ENCODE measurements around the gene KRTAP5-6. TPM values are rescaled to one million over a fixed set of nuclear protein-coding genes. Genes with fewer than 3 reads are reported as not detected.

KRTAP5-6 gene
- total and polyA plus RNA-seq, 10 donors: not detected

GRCh38 chr11:1665313-1665712, 31.7 kb upstream of the KRTAP5-6 start:
- intact Hi-C loops (cut with DNase I; ENCODE audit: low total_unique reads): no loop called here
- no peaks in the 10 kb centered on the region for H3K9me3 ChIP-seq
- no peak overlapping the region for H3K27ac ChIP-seq
- peaks cover 0 to 14% (median 5%) of the 10 kb centered on the region in 6 donors for H3K4me1 ChIP-seq
- TF ChIP-seq POLR2A (IDR thresholded peaks at IDR 0.05): no peak
- TF ChIP-seq CTCF (IDR thresholded peaks at IDR 0.05 in 8 of 11, conservative IDR thresholded peaks at IDR 0.05 in 3 of 11): no peak
- TF ChIP-seq POLR2AphosphoS5 (IDR thresholded peaks at IDR 0.05): no peak
- peaks cover 0 to 42% (median 4%) of the 10 kb centered on the region in 7 donors for H3K27me3 ChIP-seq (replicated peaks in 1 of 7)
- DNase-seq: no peak
- WGBS, 5 donors: 79 to 87% (median 84%) methylated on average over 1 to 6 of the region's 8 CpGs
- no peak overlapping the region for H3K4me3 ChIP-seq
- H3K36me3 ChIP-seq: no peaks in the 10 kb centered on the region

DNA sequence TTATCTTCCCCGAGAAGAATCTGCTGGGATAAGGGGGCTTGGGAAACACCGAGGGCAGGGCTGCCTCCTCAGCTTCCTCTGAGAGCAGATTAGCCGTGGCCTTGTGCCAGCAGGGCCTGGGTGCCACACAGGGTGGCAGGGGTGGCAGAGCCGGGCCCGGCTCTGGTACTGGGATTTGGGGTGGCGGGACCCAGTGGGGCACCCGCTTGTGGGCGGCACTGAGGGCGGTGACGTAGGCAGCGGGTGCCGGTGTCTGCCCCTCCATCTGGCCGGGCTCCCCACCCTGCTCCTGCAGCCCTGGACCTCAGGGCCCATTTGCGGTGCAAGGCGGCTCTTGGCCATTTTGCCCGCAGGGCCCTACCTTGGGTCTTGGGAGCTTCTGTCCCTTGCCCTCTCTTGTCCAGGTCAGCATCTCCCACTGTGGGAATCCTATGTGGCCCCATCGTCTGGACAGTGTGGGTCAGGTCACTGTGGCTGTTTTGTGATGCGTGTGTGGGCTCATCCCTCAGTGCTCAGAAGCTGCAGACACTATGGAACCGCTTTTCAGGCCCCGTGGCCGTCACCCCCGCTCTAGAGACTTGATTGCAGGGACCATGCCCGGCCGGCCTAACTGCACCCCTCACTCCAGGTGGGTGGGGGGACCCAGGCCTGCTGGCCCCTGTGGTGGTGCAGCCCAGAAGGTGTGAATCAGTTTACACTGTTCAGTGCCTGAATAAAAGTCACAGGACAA, 29.7 kb upstream of the KRTAP5-6 start:
- Histone ChIP-seq H3K9me3 (no peaks in the 10 kb centered on the region), H3K4me1 (peaks cover 0 to 28% (median 8%) of the 10 kb centered on the region in 6 donors), H3K36me3 (no peaks in the 10 kb centered on the region), H3K27ac (peak overlapping the region in 7 of 8 donors; percentile 32 to 65 (median 49)), H3K27me3 (replicated peaks in 1 of 7) (peaks cover 0 to 30% (median 4%) of the 10 kb centered on the region in 7 donors), H3K4me3 (no peak overlapping the region)
- no peak for DNase-seq
- 74 to 87% (median 86%) methylated on average over 8 to 24 of the region's 24 CpGs for WGBS, 5 donors
- intact Hi-C loops (cut with DNase I; ENCODE audit: low total_unique reads): no loop called here
- TF ChIP-seq CTCF (IDR thresholded peaks at IDR 0.05 in 8 of 11, conservative IDR thresholded peaks at IDR 0.05 in 3 of 11) (no peak), POLR2AphosphoS5 (IDR thresholded peaks at IDR 0.05) (no peak), POLR2A (IDR thresholded peaks at IDR 0.05) (no peak)

DNA sequence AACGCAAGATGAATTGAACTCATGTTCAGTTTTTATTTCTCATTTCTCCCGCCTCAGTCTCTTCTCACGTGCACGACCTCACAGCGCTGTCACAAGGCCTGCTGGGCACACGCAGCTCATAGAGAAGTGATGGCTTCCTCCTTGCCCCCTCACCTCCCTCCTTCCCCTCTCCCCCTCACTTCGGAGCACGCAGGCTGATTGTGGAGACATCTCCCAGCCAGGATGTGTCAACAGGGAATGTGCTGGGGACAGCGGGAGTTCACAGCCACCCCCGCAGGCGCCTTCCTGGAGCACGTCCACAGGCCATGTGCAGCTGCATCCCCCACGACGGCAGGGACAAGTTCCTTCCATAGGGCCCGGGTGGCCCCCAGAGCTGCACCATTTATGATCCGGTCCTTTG, 29.1 kb upstream of the KRTAP5-6 start:
- TF ChIP-seq CTCF (IDR thresholded peaks at IDR 0.05 in 8 of 11, conservative IDR thresholded peaks at IDR 0.05 in 3 of 11) (no peak), POLR2AphosphoS5 (IDR thresholded peaks at IDR 0.05) (peak; percentile 86 to 89 (median 86)), POLR2A (IDR thresholded peaks at IDR 0.05) (no peak)
- H3K36me3 ChIP-seq: no peaks in the 10 kb centered on the region
- intact Hi-C loops (cut with DNase I; ENCODE audit: low total_unique reads): no loop called here
- H3K4me1 ChIP-seq: peaks cover 0 to 28% (median 8%) of the 10 kb centered on the region in 6 donors
- no peaks in the 10 kb centered on the region for H3K9me3 ChIP-seq
- no peak overlapping the region for H3K4me3 ChIP-seq
- peaks cover 0 to 36% (median 4%) of the 10 kb centered on the region in 7 donors for H3K27me3 ChIP-seq (replicated peaks in 1 of 7)
- no peak for DNase-seq
- peak overlapping the region in 7 of 8 donors; percentile 32 to 65 (median 49) for H3K27ac ChIP-seq
- WGBS, 5 donors: 29 to 60% (median 40%) methylated on average over 16 of the region's 16 CpGs

DNA sequence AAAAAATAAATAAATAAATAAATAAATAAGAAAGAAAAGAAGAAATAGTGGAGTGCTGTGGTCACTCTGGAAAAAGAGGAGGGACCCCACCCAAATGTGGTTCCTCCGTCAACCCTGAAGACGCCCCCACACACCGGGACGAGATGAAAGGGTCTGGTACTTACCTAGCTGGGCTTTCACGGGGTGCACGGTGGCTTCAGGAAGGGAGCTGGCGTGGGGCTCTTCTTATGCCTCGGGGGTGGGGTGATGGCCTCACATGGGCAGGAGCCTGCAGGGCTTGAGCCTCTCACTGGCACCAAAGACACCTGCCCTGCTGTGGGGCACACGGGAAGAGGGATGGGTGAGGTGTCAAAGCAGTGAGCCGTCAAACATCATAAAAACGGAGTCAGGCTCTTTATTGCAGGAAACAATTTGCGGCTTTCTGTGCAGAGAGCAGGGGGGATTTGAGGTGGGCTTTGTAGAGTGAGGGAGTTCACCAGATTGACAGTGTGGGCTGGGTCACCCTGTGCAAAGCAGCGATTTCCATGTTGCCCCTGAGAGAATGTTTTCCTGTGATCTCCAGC, 28.0 kb upstream of the KRTAP5-6 start:
- intact Hi-C loops (cut with DNase I; ENCODE audit: low total_unique reads): no loop called here
- 39 to 54% (median 49%) methylated on average over 13 of the region's 13 CpGs for WGBS, 5 donors
- no peak for TF ChIP-seq POLR2AphosphoS5 (IDR thresholded peaks at IDR 0.05)
- TF ChIP-seq POLR2A (IDR thresholded peaks at IDR 0.05): no peak
- no peak for TF ChIP-seq CTCF (IDR thresholded peaks at IDR 0.05 in 8 of 11, conservative IDR thresholded peaks at IDR 0.05 in 3 of 11)
- no peak for DNase-seq
- Histone ChIP-seq H3K27me3 (replicated peaks in 1 of 7) (peaks cover 0 to 42% (median 4%) of the 10 kb centered on the region in 7 donors), H3K4me3 (no peak overlapping the region), H3K4me1 (peaks cover 0 to 28% (median 11%) of the 10 kb centered on the region in 6 donors), H3K36me3 (no peaks in the 10 kb centered on the region), H3K9me3 (no peaks in the 10 kb centered on the region), H3K27ac (peak overlapping the region in 1 of 8 donors; percentile 38)

Measured in spleen (tissue), 11 donors.